Neutrophil (primary cell): ENCODE data around the gene OBSCN.

ENCODE experiments used
- H3K27ac ChIP-seq: fragments of 200-600 bp; sonication (generic); 2 replicates; pipeline ENCODE4 v1.5.1; 2016; ENCODE audit warnings: mild to moderate bottlenecking, moderate library complexity
- H3K27me3 ChIP-seq: fragments of 200-600 bp; sonication (generic); 2 replicates; pipeline ENCODE4 v1.6.0; 2016; ENCODE audit warnings: mild to moderate bottlenecking
- H3K36me3 ChIP-seq: fragments of 200-600 bp; sonication (generic); 2 replicates; pipeline ENCODE4 v1.5.1; 2017
- H3K4me1 ChIP-seq, 2 experiments: fragments of 200-600 bp in 1 of 2; sonication (generic) in 1 of 2; 1 replicate in 1 of 2; 2 replicates in 1 of 2; pipeline versions ENCODE4 v1.5.1 to v1.6.1; 2013 to 2016; ENCODE audit warnings: low read depth in 1 of 2, low read length in 1 of 2, mild to moderate bottlenecking in 1 of 2, moderate library complexity in 1 of 2; ENCODE audit not compliant: control insufficient read depth in 1 of 2, insufficient read depth in 1 of 2
- H3K4me3 ChIP-seq, 2 experiments: fragments of 200-600 bp in 1 of 2; sonication (generic) in 1 of 2; 1 replicate in 1 of 2; 2 replicates in 1 of 2; pipeline ENCODE4 v1.5.1; 2013 to 2016; ENCODE audit warnings: low read depth in 1 of 2, low read length in 1 of 2, mild to moderate bottlenecking in 1 of 2, moderate library complexity in 1 of 2
- H3K9me3 ChIP-seq: fragments of 200-600 bp; sonication (generic); 2 replicates; pipeline ENCODE4 v1.5.1; 2016
- TF ChIP-seq, protein P1 (sequence below): fragments of 200-600 bp; sonication (generic); IDR thresholded peaks from 2 replicates; pipeline ENCODE4 v1.5.1; 2016; ENCODE audit warnings: antibody characterized with exemption

The OBSCN gene

DNA sequence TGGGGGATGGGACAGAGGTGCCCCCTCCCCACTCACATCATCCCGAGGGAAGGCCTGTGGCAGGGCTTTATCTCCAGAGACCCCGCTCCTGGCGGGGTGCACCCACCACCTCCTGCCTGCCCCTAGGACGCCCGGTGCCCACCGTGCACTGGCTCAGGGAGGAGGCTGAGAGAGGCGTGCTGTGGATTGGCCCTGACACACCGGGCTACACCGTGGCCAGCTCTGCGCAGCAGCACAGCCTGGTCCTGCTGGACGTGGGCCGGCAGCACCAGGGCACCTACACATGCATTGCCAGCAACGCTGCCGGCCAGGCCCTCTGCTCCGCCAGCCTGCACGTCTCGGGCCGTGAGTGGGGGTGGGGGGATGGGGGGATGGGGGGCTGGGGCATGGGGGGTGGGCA, 127.1 kb downstream of the OBSCN start:
- Histone ChIP-seq H3K27ac (no peak overlapping the region), H3K4me1 (no peaks in the 10 kb centered on the region), H3K27me3 (no peaks in the 10 kb centered on the region), H3K9me3 (no peaks in the 10 kb centered on the region), H3K36me3 (no peaks in the 10 kb centered on the region), H3K4me3 (no peak overlapping the region)
- TF ChIP-seq, protein P1, sequence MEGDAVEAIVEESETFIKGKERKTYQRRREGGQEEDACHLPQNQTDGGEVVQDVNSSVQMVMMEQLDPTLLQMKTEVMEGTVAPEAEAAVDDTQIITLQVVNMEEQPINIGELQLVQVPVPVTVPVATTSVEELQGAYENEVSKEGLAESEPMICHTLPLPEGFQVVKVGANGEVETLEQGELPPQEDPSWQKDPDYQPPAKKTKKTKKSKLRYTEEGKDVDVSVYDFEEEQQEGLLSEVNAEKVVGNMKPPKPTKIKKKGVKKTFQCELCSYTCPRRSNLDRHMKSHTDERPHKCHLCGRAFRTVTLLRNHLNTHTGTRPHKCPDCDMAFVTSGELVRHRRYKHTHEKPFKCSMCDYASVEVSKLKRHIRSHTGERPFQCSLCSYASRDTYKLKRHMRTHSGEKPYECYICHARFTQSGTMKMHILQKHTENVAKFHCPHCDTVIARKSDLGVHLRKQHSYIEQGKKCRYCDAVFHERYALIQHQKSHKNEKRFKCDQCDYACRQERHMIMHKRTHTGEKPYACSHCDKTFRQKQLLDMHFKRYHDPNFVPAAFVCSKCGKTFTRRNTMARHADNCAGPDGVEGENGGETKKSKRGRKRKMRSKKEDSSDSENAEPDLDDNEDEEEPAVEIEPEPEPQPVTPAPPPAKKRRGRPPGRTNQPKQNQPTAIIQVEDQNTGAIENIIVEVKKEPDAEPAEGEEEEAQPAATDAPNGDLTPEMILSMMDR = no peak

DNA sequence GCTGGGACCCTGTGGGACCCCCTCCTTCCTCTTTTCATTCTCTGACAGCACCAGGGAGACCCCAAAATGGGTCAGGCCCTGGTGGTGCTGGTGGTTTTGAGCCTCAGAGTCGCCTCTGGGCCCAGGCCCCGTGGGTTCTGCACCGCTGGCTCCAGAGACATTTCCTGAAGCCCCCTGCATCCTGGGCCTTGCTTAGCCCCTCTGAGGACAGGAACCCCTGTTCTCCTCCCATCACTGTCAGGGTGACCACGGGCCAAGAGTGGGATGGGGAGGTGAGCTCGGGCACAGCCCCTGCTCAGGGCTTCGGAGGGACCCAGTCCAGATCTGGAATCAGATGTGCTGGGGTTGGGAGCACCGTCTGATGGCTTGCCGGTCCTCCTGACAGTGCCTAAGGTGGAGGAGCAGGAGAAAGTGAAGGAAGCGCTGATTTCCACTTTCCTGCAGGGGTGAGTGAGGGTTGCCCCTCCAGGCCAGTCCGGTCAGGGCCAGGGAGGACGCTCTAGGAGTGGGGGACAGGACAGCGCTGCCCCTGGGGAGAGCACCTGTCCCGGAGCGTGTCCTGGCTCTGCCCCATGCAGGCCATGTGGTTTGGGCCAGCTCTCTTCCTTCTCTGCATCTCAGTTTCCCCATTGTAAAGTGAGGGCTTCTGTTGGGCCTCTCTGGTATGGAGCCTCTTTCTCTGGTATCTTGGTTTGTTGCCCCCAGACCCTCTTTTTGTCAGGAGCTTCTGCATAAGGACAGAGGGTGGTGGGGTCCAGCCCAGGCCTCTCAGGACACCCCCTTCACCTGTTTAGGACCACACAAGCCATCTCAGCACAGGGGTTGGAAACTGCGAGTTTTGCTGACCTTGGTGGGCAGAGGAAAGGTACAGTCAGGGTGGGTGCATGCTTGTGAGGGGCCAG, 127.8 kb downstream of the OBSCN start:
- Histone ChIP-seq H3K27me3 (no peaks in the 10 kb centered on the region), H3K36me3 (no peaks in the 10 kb centered on the region), H3K4me3 (no peak overlapping the region), H3K4me1 (no peaks in the 10 kb centered on the region), H3K27ac (no peak overlapping the region), H3K9me3 (no peaks in the 10 kb centered on the region)
- TF ChIP-seq, protein P1 = no peak

DNA sequence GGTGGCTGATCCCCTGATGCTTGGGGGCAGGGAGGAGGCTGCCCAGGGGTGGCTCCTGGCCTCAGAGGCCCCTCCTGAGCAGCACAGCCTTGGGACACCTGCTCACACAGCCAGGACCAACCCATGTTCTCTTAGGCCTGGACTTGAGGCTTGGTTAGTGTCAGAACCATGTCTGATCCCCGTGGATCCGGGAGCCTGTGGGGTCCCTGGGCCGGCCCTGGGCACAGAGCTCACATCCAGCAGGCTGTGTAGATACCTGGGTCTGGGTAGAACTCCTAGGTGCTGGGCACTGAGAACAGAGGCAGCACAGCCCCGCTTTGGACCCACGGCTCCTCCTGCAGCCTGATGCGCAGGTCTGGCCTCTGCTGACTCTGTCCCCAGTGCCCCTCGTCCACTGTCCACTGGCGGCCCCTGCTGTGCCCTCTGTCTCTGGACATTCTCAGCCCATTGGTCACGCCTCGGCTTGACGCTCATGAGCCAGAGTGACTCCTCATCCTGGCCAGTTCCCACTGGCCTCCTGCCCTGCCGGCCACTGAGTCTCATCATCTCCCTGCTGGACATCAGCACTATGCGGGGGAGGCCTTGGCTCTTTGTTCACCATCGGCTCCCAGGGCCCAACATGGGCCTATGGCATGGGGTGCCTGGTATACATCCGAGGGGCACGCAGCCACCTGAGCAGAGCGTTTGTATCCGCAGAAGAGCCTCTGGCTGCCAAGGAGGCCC, 128.6 kb downstream of the OBSCN start:
- no peaks in the 10 kb centered on the region for H3K36me3 ChIP-seq
- TF ChIP-seq, protein P1 = no peak
- H3K4me1 ChIP-seq = no peaks in the 10 kb centered on the region
- H3K4me3 ChIP-seq = no peak overlapping the region
- no peak overlapping the region for H3K27ac ChIP-seq
- no peaks in the 10 kb centered on the region for H3K27me3 ChIP-seq
- H3K9me3 ChIP-seq = no peaks in the 10 kb centered on the region

DNA sequence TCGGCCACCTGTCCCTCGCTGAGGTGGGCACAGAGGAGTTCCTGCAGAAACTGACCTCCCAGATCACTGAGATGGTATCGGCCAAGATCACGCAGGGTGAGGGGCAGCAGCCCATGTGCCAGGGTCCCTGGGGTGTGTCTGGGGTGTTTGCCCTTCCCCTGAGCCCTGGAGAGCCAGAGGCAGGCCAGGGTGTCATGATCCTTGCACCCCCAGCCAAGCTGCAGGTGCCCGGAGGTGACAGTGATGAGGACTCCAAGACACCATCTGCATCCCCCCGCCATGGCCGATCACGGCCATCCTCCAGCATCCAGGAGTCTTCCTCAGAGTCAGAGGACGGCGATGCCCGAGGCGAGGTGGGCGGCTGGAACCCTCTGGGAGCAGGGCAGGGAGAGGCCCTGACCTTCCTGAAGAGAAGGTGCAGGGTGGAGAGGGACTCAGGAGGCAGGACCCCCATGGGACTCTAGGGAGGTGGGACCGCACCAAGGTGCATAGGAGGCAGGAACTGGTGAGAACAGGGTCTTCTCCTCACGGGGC, 129.3 kb downstream of the OBSCN start:
- no peaks in the 10 kb centered on the region for H3K36me3 ChIP-seq
- H3K4me3 ChIP-seq = no peak overlapping the region
- H3K9me3 ChIP-seq = no peaks in the 10 kb centered on the region
- H3K27ac ChIP-seq = no peak overlapping the region
- TF ChIP-seq, protein P1 = no peak
- H3K27me3 ChIP-seq = no peaks in the 10 kb centered on the region
- no peaks in the 10 kb centered on the region for H3K4me1 ChIP-seq

DNA sequence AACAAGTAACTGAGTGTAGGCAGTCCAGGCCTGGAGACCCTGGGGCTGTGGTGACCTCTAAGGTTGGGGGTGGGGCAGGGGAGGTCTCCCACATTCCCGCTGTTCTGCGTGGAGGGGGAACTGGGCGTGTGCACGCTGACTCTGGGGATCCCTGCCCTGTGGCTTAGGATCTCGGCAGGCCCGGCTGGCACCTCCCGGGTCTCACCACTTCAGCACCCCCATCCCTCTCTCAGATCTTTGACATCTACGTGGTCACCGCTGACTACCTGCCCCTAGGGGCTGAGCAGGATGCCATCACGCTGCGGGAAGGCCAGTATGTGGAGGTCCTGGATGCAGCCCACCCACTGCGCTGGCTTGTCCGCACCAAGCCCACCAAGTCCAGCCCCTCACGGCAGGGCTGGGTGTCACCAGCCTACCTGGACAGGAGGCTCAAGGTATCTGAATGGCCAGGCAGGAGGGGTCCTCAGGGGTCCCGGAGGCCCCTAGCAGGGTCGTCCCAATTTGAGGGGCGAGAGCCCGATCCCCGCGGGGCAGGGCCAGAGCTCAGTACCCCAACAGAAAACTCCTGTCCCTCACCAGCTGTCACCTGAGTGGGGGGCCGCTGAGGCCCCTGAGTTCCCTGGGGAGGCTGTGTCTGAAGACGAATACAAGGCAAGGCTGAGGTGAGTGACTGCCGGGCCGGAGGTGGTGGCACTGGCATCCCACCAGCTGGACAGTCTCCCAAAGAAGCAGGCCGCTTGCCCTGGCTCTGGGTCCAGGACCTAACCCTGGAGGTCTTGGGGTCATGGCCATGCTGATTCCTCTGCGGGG, 130.1 kb downstream of the OBSCN start:
- Histone ChIP-seq H3K36me3 (no peaks in the 10 kb centered on the region), H3K27ac (no peak overlapping the region), H3K4me3 (no peak overlapping the region), H3K4me1 (no peaks in the 10 kb centered on the region), H3K9me3 (no peaks in the 10 kb centered on the region), H3K27me3 (no peaks in the 10 kb centered on the region)
- TF ChIP-seq, protein P1 = no peak
